Measurements from ENCODE around the gene GCDH.
"Not testable (repeated sequence)": the region's sequence is repeated elsewhere in the genome, so short reads cannot be mapped to it uniquely, and the experiment has no call there.

The GCDH gene

DNA sequence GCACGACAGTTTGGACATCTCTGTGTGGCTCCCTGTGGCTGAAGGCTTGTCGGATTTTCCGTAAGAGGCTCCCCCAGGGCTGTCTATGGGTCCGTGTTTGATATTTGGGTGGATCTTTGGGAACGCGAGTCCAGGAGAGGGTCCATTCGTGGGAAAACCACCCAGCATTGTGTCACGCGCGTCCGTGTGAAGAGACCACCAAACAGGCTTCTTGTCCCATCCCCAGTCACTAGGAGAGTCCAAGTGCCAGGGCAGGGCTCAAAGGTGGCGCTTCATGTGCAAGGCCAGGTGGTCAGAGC, 6.4 kb upstream of the GCDH start:
- FAIRE-seq = no peak
- DNase-seq (ENCODE audit: insufficient read length, low spot score) = no peak
- TF ChIP-seq POLR2A (IDR thresholded peaks at IDR 0.05; ENCODE audit: low read depth, low read length) (no peak), POLR2AphosphoS5 (IDR thresholded peaks at IDR 0.05; ENCODE audit: low read depth, low read length) (no peak), SPI1 (IDR thresholded peaks at IDR 0.05; ENCODE audit: low read depth, low read length) (no peak), PAX5 (IDR thresholded peaks at IDR 0.05; ENCODE audit: insufficient read depth, low read length, severe bottlenecking) (no peak), POU2F2 (IDR thresholded peaks at IDR 0.05; ENCODE audit: low read depth, low read length) (no peak), TAF1 (IDR thresholded peaks at IDR 0.05; ENCODE audit: low read depth, low read length) (no peak)

DNA sequence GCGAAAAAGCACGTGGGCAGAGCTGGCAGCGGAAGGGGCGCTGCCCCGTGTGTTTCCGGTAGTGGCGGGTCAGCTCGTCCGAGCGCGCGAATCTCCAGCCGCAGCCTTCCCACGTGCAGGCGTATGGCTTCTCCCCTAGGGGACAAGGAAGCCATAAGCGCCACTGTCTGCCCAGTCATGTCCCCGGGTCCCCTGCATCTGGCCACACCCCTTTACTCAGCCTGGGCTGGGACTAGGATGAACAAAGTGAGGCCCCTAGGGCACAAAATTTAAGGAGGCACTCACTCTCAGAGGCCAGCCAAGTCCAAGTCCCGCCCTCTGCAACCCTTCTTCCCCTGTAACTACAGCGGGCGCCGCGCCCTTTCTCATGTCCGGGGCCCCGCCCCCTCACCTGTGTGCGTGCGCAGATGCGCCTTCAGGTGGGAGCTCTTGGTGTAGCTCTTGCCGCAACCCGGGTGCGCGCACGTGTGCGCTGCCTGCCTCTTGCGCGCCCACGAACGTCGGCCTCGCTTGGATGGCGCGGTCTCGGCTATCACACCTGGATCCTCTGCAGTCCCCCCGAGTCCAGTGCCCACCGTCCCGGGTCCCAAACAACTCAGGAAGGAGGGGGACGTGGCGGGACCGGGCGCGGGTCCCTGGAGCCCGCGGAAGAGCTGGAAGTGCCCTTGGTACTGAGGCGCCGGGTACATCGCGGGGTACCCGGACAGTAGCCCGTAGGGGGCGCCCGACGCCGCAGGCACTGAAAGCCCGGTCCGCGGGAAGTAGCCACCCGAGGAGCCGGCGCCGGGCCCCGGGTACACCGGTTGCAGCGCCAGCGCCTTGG, 5.8 kb upstream of the GCDH start:
- DNase-seq (ENCODE audit: insufficient read length, low spot score) (peak; percentile 78), FAIRE-seq (peak; percentile 98)
- TF ChIP-seq POLR2AphosphoS5 (IDR thresholded peaks at IDR 0.05; ENCODE audit: low read depth, low read length) = no peak
- TF ChIP-seq TAF1 (IDR thresholded peaks at IDR 0.05; ENCODE audit: low read depth, low read length) = no peak

DNA sequence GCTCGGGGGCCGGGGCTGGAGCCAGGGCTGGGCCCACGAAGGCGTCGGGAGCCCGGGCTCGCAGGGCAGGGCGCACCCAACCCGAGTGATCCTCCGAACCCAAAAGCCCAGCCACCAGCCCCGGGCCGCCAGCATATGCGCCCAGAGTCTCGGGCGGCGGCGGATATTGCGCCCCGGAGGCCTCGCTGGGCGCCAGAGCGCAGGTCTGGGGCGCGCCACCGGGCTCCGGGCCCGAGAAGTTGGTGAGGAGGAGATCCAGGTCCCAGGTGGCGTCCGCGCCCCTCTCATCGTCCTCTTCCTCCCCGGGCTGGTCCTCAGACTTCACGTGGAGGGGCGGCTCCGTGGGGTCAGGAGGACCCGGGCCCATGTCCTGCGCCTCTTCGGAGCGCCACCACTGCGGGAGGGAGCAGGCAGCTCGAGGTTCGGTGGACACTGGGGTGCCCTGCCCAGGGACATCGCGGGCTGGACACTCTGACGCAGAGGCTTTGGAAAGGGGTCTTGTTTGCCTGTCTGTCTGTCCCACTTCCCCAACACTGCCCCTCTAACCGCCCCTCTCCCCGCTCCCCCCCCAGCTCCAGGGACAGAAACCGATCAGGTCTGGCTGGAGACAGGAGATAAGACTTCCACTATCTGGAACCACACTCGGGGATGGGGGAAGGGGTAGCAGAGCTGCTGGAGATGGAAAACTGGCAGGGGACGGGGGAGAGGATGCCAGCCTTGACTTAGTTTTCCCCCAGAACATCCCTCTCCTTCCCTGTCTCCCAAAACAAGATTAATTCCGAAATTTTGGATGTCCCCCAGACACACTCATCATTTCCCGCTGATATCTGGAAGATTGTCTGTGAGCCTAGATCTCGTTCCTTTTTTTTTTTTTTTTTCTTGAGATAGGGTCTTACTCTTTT, 5.0 kb upstream of the GCDH start:
- TF ChIP-seq PAX5 (IDR thresholded peaks at IDR 0.05; ENCODE audit: insufficient read depth, low read length, severe bottlenecking) = no peak
- TF ChIP-seq POLR2A (IDR thresholded peaks at IDR 0.05; ENCODE audit: low read depth, low read length) = no peak
- no peak for TF ChIP-seq SPI1 (IDR thresholded peaks at IDR 0.05; ENCODE audit: low read depth, low read length)
- TF ChIP-seq TAF1 (IDR thresholded peaks at IDR 0.05; ENCODE audit: low read depth, low read length) = no peak
- TF ChIP-seq POU2F2 (IDR thresholded peaks at IDR 0.05; ENCODE audit: low read depth, low read length) = no peak
- TF ChIP-seq POLR2AphosphoS5 (IDR thresholded peaks at IDR 0.05; ENCODE audit: low read depth, low read length) = no peak
- FAIRE-seq (no peak), DNase-seq (ENCODE audit: insufficient read length, low spot score) (no peak)

DNA sequence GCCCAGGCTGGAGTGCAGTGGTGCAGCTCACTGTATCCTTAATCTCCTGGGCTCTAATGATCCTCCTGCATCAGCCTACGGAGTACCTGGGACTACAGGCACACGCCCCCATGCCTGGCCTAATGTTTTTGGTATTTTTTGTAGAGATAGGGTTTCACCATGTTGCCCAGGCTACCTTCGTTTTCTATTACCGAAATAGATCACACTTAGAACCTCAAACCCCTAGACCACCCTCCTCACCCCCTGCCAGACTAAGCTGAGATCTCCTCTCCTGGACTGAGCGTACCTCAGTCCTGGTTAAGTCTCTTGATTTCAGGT, 4.3 kb upstream of the GCDH start:
- DNase-seq (ENCODE audit: insufficient read length, low spot score) (no peak), FAIRE-seq (no peak)
- TF ChIP-seq POLR2A (IDR thresholded peaks at IDR 0.05; ENCODE audit: low read depth, low read length) = no peak
- no peak for TF ChIP-seq SPI1 (IDR thresholded peaks at IDR 0.05; ENCODE audit: low read depth, low read length)
- no peak for TF ChIP-seq POLR2AphosphoS5 (IDR thresholded peaks at IDR 0.05; ENCODE audit: low read depth, low read length)
- TF ChIP-seq TAF1 (IDR thresholded peaks at IDR 0.05; ENCODE audit: low read depth, low read length) = no peak

DNA sequence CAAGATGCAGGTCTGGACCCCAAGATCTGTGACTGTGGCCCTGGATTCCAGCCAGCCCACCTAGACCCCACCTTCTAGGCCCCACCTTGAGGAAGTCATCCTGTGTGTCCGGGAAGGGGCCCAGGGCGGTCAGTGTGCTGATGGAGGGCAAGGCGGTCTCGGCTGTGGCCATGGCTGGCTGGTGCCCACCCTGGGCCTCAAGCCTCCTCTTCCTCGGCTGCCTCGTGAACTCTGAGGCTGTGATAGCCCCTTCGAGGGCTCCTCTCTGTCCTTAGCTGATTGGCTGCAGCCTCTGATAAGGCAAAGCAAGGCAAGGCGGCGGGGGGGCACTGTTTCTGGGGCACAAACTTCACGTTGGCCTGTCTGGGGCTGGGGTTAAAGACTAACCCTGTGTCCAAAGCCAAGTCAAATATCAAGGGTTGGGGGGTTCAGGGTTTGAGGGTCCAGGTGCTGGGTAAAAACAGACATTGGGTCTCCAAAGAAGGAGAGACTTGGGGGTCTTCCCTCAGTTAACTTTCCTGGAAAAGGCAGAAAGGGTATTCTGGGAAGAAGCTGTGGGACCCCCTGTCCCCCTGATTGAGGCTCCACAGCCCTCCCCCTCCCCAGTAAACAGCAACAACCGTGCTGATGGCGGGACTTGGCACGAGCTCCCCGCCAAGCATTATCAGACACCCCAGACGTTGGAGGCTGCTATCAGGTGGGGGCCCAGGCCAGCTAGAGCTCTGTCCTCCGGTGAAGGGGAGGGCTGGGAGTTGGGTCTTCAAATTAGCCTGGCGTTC, 3.8 kb upstream of the GCDH start, which contains the start of gene KLF1:
Gene KLF1, minus strand, starts transcription at position 233 of the 779 bp plus-strand sequence. Its CDS starts 61 bp downstream, at position 172.
- no peak for DNase-seq (ENCODE audit: insufficient read length, low spot score)
- no peak for TF ChIP-seq SPI1 (IDR thresholded peaks at IDR 0.05; ENCODE audit: low read depth, low read length)
- no peak for TF ChIP-seq POLR2AphosphoS5 (IDR thresholded peaks at IDR 0.05; ENCODE audit: low read depth, low read length)
- TF ChIP-seq PAX5 (IDR thresholded peaks at IDR 0.05; ENCODE audit: insufficient read depth, low read length, severe bottlenecking) = no peak
- no peak for TF ChIP-seq POLR2A (IDR thresholded peaks at IDR 0.05; ENCODE audit: low read depth, low read length)
- no peak for TF ChIP-seq TAF1 (IDR thresholded peaks at IDR 0.05; ENCODE audit: low read depth, low read length)
- TF ChIP-seq POU2F2 (IDR thresholded peaks at IDR 0.05; ENCODE audit: low read depth, low read length) = no peak

DNA sequence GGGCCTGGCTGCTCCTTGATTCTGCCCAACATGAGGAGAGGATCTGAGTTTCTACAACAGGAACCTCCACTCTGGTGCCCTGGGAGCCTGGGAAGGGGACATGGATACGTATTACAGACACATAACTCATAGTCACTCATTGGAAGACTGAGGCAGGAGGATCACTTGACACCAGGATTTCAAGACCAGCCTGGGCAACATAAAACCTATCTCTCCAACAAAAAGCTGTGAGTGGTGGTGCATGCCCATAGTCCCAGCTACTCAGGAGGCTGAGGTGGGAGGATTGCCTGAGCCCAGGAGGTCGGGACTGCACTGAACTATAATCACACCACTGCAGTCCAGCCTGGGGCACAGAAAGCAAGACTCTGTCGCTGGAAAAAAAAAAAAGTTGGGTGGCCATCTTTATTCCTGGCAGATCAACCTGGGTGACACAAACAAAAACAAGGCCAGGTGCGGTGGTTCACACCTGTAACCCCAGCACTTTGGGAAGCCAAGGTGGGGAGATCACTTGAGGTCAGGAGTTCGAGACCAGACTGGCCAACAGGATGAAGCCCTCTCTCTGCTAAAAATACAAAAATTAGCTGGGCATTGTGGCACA, 2.9 kb upstream of the GCDH start:
- TF ChIP-seq POLR2AphosphoS5 (IDR thresholded peaks at IDR 0.05; ENCODE audit: low read depth, low read length) (no peak), POLR2A (IDR thresholded peaks at IDR 0.05; ENCODE audit: low read depth, low read length) (no peak), POU2F2 (IDR thresholded peaks at IDR 0.05; ENCODE audit: low read depth, low read length) (no peak), PAX5 (IDR thresholded peaks at IDR 0.05; ENCODE audit: insufficient read depth, low read length, severe bottlenecking) (no peak), TAF1 (IDR thresholded peaks at IDR 0.05; ENCODE audit: low read depth, low read length) (no peak), SPI1 (IDR thresholded peaks at IDR 0.05; ENCODE audit: low read depth, low read length) (no peak)
- DNase-seq (ENCODE audit: insufficient read length, low spot score) = no peak
- FAIRE-seq = no peak

More for the DNA sequence above, 3.8 kb upstream of the GCDH start, which contains the start of gene KLF1:
- FAIRE-seq = no peak

DNA sequence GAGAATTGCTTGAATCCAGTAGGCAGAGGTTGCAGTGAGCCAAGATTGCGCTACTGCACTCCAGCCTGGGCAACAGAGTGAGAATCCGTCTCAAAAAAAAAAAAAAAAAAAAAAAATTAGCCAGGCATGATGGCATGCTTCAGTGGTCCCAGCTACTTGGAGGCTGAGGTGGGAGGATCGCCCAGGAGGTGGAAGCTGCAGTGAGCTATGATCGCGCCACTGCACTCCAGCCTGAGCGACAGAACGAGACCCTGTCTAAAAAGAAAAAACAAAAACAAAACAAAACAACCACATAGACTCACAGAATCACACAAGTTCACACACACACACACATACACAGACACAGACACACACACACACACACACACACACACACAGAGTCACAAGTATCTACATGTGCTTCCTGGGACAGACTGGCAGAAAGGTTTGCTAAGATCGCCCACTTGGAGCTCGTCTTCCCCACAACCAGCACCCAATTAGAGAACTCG, 617 bp upstream of the GCDH start:
- not testable (repeated sequence) for DNase-seq (ENCODE audit: insufficient read length, low spot score)
- peak; percentile 76 for FAIRE-seq

DNA sequence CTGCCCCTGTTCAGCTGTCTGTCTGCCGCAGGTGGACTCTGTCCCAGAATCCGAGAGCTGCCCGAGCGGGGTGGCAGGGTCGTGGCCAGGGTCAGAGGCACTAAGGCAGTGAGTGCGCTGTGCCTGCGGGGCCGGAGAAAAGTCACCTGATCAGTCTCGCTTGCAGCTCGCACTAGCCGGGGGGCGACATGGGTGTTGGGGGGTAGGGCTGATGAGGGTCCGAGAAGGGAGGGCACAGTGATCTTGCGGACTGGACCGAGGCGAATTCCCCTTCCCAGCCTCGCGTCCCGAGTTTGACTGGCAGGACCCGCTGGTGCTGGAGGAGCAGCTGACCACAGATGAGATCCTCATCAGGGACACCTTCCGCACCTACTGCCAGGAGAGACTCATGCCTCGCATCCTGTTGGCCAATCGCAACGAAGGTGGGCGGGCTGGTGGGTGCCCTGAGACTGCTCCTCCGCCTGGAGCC, 627 bp downstream of the GCDH start:
- FAIRE-seq = peak; percentile 5
- no peak for DNase-seq (ENCODE audit: insufficient read length, low spot score)

DNA sequence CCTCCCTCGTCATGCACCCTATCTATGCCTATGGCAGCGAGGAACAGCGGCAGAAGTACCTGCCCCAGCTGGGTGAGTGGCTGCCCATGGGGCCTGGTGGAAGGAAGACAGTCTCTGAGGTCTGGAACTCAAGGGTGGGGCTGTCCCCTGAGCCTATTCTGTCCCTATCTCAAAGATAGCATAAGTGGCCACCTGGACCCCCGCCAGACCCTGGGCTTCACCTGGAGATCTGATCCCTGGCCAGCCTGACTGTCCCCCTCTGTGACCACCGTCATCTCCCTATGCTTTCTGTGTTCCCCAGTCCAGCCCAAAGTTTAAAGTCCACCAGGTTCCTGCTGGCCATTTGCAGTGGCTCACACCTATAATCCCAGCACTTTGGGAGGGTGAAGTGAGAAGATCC, 2.6 kb downstream of the GCDH start:
- no peak for DNase-seq (ENCODE audit: insufficient read length, low spot score)
- TF ChIP-seq PAX5 (IDR thresholded peaks at IDR 0.05; ENCODE audit: insufficient read depth, low read length, severe bottlenecking) = no peak
- no peak for TF ChIP-seq TAF1 (IDR thresholded peaks at IDR 0.05; ENCODE audit: low read depth, low read length)
- no peak for TF ChIP-seq POU2F2 (IDR thresholded peaks at IDR 0.05; ENCODE audit: low read depth, low read length)
- TF ChIP-seq SPI1 (IDR thresholded peaks at IDR 0.05; ENCODE audit: low read depth, low read length) = no peak
- TF ChIP-seq POLR2AphosphoS5 (IDR thresholded peaks at IDR 0.05; ENCODE audit: low read depth, low read length) = no peak
- TF ChIP-seq POLR2A (IDR thresholded peaks at IDR 0.05; ENCODE audit: low read depth, low read length) = no peak
- no peak for FAIRE-seq

More for the DNA sequence above, 627 bp downstream of the GCDH start:
- TF ChIP-seq POLR2A (IDR thresholded peaks at IDR 0.05; ENCODE audit: low read depth, low read length) (no peak), POU2F2 (IDR thresholded peaks at IDR 0.05; ENCODE audit: low read depth, low read length) (no peak), SPI1 (IDR thresholded peaks at IDR 0.05; ENCODE audit: low read depth, low read length) (no peak), POLR2AphosphoS5 (IDR thresholded peaks at IDR 0.05; ENCODE audit: low read depth, low read length) (no peak), TAF1 (IDR thresholded peaks at IDR 0.05; ENCODE audit: low read depth, low read length) (no peak), PAX5 (IDR thresholded peaks at IDR 0.05; ENCODE audit: insufficient read depth, low read length, severe bottlenecking) (no peak)

Measured in GM12891 (cell line).